Measurements from ENCODE around the gene ARHGEF28.

ARHGEF28 gene

GRCh38 chr5:73968246-73968645 is 342.2 kb downstream of the ARHGEF28 start:
- in situ Hi-C loops (cut with HindIII; ENCODE audit: low pct_unique_long_range_greater_than_20kb, low sequenced_read_pairs): no loop called here
- TF ChIP-seq JUND (IDR thresholded peaks at IDR 0.05; ENCODE audit: low read depth): no peak
- DNase-seq (ENCODE audit: low read depth in 1 of 2, low spot score in 1 of 2): no peak

- no peak for TF ChIP-seq JUND (IDR thresholded peaks at IDR 0.05; ENCODE audit: low read depth)
- DNase-seq (ENCODE audit: low read depth in 1 of 2, low spot score in 1 of 2): no peak
- in situ Hi-C loops (cut with HindIII; ENCODE audit: low pct_unique_long_range_greater_than_20kb, low sequenced_read_pairs): no loop called here
These were observed 342.7 kb downstream of the ARHGEF28 start for GRCh38 chr5:73968729-73969128.

DNA sequence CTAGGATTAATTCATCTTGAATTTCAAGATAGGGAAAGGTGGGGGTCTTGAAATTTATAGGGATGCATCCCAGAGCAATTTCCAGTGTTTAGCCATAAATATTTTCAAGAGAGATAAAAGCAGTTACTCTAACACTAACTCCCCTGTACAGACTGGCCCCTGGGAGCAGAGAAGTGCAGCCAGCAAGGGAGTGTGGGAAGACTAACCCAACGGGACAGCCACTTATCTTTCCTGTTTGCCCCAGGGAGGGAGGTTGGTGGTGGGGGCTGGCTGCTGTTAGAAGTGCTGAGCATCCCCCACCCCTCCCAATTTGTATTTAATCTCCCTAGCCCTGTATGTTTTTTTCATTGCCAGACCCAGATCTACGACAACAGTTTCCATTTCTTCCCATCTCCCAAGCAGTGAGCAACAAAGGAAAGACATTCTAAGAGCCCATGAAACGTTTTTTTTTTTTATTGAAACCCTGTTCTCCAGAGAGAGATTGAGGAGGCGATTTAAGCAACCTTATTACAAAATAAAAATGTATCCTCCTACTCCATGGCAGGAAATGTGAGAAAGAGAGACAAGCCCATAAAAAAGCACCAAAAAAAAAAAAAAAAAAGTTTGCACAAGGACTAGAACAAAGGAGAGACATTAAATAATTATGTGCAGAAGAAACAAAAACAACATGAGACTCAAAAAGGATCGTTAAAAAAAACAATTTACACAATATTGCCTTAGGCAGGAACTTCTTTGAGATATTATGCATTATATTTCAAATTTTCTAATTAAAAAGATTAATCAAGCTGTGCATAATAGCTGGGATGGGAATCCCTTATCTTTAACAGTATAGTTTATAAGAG is 343.4 kb downstream of the ARHGEF28 start:
- no peak for DNase-seq (ENCODE audit: low read depth in 1 of 2, low spot score in 1 of 2)
- no peak for TF ChIP-seq JUND (IDR thresholded peaks at IDR 0.05; ENCODE audit: low read depth)
- in situ Hi-C loops (cut with HindIII; ENCODE audit: low pct_unique_long_range_greater_than_20kb, low sequenced_read_pairs): no loop called here

GRCh38 chr5:73971326-73971725 is 345.3 kb downstream of the ARHGEF28 start:
- in situ Hi-C loops (cut with HindIII; ENCODE audit: low pct_unique_long_range_greater_than_20kb, low sequenced_read_pairs): no loop called here
- TF ChIP-seq JUND (IDR thresholded peaks at IDR 0.05; ENCODE audit: low read depth): no peak
- no peak for DNase-seq (ENCODE audit: low read depth in 1 of 2, low spot score in 1 of 2)

DNA sequence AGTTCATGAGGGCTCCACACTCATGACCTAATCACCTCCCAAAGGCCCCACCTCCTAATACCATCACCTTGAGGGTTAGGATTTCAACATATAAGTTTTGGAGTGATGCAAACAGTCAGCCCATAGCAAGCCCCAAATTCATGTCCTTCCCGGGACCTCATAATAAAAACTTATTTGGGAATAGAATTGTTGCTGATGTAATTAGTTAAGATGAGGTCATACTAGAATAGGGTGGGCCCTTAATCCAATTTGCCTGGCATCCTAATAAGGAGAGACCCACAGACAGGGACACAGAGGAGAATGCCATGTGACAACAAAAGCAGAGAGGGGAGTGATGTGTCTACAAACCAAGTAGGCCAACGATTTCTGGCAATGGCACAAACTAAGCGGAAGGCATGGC is 347.1 kb downstream of the ARHGEF28 start:
- no peak for DNase-seq (ENCODE audit: low read depth in 1 of 2, low spot score in 1 of 2)
- in situ Hi-C loops (cut with HindIII; ENCODE audit: low pct_unique_long_range_greater_than_20kb, low sequenced_read_pairs): no loop called here
- TF ChIP-seq JUND (IDR thresholded peaks at IDR 0.05; ENCODE audit: low read depth): no peak

GRCh38 chr5:73974871-73975360 is 348.9 kb downstream of the ARHGEF28 start:
- in situ Hi-C loops (cut with HindIII; ENCODE audit: low pct_unique_long_range_greater_than_20kb, low sequenced_read_pairs): no loop called here
- no peak for DNase-seq (ENCODE audit: low read depth in 1 of 2, low spot score in 1 of 2)
- no peak for TF ChIP-seq JUND (IDR thresholded peaks at IDR 0.05; ENCODE audit: low read depth)

- DNase-seq (ENCODE audit: low read depth in 1 of 2, low spot score in 1 of 2): no peak
- TF ChIP-seq JUND (IDR thresholded peaks at IDR 0.05; ENCODE audit: low read depth): no peak
- in situ Hi-C loops (cut with HindIII; ENCODE audit: low pct_unique_long_range_greater_than_20kb, low sequenced_read_pairs): no loop called here
These were observed 349.8 kb downstream of the ARHGEF28 start for GRCh38 chr5:73975845-73976244.

GRCh38 chr5:73977146-73977545 is 351.1 kb downstream of the ARHGEF28 start:
- in situ Hi-C loops (cut with HindIII; ENCODE audit: low pct_unique_long_range_greater_than_20kb, low sequenced_read_pairs): no loop called here
- DNase-seq (ENCODE audit: low read depth in 1 of 2, low spot score in 1 of 2): no peak
- TF ChIP-seq JUND (IDR thresholded peaks at IDR 0.05; ENCODE audit: low read depth): no peak

DNA sequence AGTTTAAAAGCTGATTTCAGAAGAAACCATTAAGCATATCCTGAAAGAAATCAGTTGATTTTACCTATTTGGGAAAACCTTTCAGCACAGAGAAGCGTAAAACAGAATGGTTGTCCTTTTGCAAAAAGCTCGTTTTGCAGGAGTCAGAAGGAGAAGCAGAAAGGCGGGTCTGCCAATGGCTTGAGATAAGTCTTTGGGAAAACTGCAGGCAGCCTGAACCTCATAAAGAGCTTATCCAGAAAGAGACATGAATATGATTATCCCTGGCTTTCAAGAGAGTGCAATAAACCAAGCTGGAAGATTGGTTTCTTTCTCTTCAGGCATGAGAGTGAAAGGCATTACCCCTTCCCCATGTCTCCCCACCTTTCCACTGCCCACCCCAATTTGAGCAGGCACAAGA is 353.3 kb downstream of the ARHGEF28 start:
- no peak for DNase-seq (ENCODE audit: low read depth in 1 of 2, low spot score in 1 of 2)
- in situ Hi-C loops (cut with HindIII; ENCODE audit: low pct_unique_long_range_greater_than_20kb, low sequenced_read_pairs): no loop called here
- TF ChIP-seq JUND (IDR thresholded peaks at IDR 0.05; ENCODE audit: low read depth): no peak

DNA sequence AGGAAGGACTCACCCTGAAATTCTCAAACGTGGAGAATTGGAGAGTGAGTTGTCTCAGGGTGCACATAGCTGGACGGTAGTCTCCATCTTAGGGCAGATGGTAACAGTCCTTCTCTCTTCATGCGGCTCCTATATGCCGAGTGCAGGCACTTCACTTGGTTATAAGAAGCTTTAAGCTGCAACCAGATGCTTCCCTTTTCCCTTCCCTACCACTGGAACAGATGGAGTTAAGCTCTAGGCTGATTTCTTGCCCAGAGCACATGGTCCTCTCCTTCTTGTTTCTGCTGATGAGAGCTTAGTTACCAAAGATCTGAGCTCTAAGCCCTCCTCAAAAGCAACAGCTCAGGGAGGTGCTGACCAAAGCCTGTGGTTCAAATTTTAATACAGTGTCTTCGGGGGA is 355.7 kb downstream of the ARHGEF28 start:
- DNase-seq (ENCODE audit: low read depth in 1 of 2, low spot score in 1 of 2): no peak
- no peak for TF ChIP-seq JUND (IDR thresholded peaks at IDR 0.05; ENCODE audit: low read depth)
- in situ Hi-C loops (cut with HindIII; ENCODE audit: low pct_unique_long_range_greater_than_20kb, low sequenced_read_pairs): no loop called here

GRCh38 chr5:73983644-73984043 is 357.6 kb downstream of the ARHGEF28 start:
- DNase-seq (ENCODE audit: low read depth in 1 of 2, low spot score in 1 of 2): no peak
- in situ Hi-C loops (cut with HindIII; ENCODE audit: low pct_unique_long_range_greater_than_20kb, low sequenced_read_pairs): no loop called here
- TF ChIP-seq JUND (IDR thresholded peaks at IDR 0.05; ENCODE audit: low read depth): no peak

GRCh38 chr5:73985145-73985544 is 359.1 kb downstream of the ARHGEF28 start:
- DNase-seq (ENCODE audit: low read depth in 1 of 2, low spot score in 1 of 2): no peak
- in situ Hi-C loops (cut with HindIII; ENCODE audit: low pct_unique_long_range_greater_than_20kb, low sequenced_read_pairs): no loop called here
- no peak for TF ChIP-seq JUND (IDR thresholded peaks at IDR 0.05; ENCODE audit: low read depth)

- in situ Hi-C loops (cut with HindIII; ENCODE audit: low pct_unique_long_range_greater_than_20kb, low sequenced_read_pairs): no loop called here
- no peak for DNase-seq (ENCODE audit: low read depth in 1 of 2, low spot score in 1 of 2)
- TF ChIP-seq JUND (IDR thresholded peaks at IDR 0.05; ENCODE audit: low read depth): no peak
These were observed 360.7 kb downstream of the ARHGEF28 start for GRCh38 chr5:73986729-73987128.

- in situ Hi-C loops (cut with HindIII; ENCODE audit: low pct_unique_long_range_greater_than_20kb, low sequenced_read_pairs): no loop called here
- no peak for DNase-seq (ENCODE audit: low read depth in 1 of 2, low spot score in 1 of 2)
- no peak for TF ChIP-seq JUND (IDR thresholded peaks at IDR 0.05; ENCODE audit: low read depth)
These were observed 361.9 kb downstream of the ARHGEF28 start for GRCh38 chr5:73987915-73988314.
